Measurements from ENCODE around the gene NR5A1. TPM values are rescaled to one million over a fixed set of nuclear protein-coding genes. Genes with fewer than 3 reads are reported as not detected.

The NR5A1 gene
- total RNA-seq, 4 donors from 2014 or later: not detected

DNA sequence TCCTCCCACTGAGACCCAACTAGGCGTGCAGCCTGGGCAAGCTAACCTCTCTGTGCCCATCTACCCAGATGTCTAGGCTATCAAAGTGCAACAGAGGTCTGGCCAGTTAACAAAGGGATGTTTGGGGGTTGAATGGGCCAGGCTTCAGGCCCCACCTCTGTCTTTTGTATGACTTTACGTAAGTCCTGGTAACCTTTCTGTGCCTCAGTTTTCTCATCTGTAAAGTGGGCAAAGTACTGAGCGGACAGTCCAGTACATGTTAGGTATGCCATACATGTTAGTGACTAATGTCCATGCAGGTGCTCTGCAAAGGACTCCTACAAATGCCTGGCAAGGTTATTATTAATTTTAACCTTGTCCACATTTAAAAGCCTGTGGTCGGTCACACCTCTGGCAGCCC is 14.0 kb downstream of the NR5A1 start:
- 77% methylated on average over 4 of the region's 4 CpGs; no CpG with 5 or more reads in 1 of the 2 donors for WGBS, 2 donors (ENCODE audit: low coverage in 1 of 2)
- H3K4me1 ChIP-seq: no peaks in the 10 kb centered on the region
- no peaks in the 10 kb centered on the region for H3K36me3 ChIP-seq
- peaks cover 28% of the 10 kb centered on the region for H3K27me3 ChIP-seq
- TF ChIP-seq POLR2AphosphoS5 (IDR thresholded peaks at IDR 0.05) (no peak), POLR2A (IDR thresholded peaks at IDR 0.05) (no peak), EP300 (IDR thresholded peaks at IDR 0.05; ENCODE audit: low read depth) (no peak)
- TF ChIP-seq, protein P1, sequence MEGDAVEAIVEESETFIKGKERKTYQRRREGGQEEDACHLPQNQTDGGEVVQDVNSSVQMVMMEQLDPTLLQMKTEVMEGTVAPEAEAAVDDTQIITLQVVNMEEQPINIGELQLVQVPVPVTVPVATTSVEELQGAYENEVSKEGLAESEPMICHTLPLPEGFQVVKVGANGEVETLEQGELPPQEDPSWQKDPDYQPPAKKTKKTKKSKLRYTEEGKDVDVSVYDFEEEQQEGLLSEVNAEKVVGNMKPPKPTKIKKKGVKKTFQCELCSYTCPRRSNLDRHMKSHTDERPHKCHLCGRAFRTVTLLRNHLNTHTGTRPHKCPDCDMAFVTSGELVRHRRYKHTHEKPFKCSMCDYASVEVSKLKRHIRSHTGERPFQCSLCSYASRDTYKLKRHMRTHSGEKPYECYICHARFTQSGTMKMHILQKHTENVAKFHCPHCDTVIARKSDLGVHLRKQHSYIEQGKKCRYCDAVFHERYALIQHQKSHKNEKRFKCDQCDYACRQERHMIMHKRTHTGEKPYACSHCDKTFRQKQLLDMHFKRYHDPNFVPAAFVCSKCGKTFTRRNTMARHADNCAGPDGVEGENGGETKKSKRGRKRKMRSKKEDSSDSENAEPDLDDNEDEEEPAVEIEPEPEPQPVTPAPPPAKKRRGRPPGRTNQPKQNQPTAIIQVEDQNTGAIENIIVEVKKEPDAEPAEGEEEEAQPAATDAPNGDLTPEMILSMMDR (IDR thresholded peaks at IDR 0.05): no peak
- no peaks in the 10 kb centered on the region for H3K9me3 ChIP-seq
- intact Hi-C loops (cut with DNase I; ENCODE audit: low total_unique reads): no loop called here
- DNase-seq: no peak
- H3K4me3 ChIP-seq: no peak overlapping the region
- no peak overlapping the region for H3K27ac ChIP-seq
- in situ Hi-C loops (cut with MboI; ENCODE audit: low pct_ligation_motif_present in 1 of 4, low pct_unique_long_range_greater_than_20kb in 1 of 4, low sequenced_read_pairs in 3 of 4): no loop called here

DNA sequence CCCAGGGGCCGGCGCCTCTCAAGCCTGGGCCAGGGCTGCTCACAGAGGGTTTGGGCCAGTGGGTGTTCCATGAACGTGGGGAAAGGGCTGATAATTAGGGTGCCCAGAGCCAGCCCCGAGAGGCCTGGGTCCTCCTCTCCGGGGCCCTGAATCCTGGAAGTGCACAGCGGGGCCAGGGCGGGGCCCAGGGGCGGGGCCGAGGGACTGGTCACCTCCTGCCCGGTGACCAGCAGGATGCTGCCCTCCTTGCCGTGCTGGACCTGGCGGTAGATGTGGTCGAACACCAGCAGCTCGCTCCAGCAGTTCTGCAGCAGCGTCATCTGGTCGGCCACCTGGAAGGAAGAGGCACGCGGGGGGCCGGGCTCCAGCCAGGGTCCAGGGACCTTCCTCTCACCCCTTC is 14.4 kb downstream of the NR5A1 start:
- 72% methylated on average over 18 of the region's 19 CpGs; no CpG with 5 or more reads in 1 of the 2 donors for WGBS, 2 donors (ENCODE audit: low coverage in 1 of 2)
- no peak for TF ChIP-seq POLR2A (IDR thresholded peaks at IDR 0.05)
- TF ChIP-seq EP300 (IDR thresholded peaks at IDR 0.05; ENCODE audit: low read depth): no peak
- TF ChIP-seq, protein P1 (IDR thresholded peaks at IDR 0.05): no peak
- TF ChIP-seq POLR2AphosphoS5 (IDR thresholded peaks at IDR 0.05): no peak
- no peak for DNase-seq
- Histone ChIP-seq H3K36me3 (no peaks in the 10 kb centered on the region), H3K27ac (no peak overlapping the region), H3K9me3 (no peaks in the 10 kb centered on the region), H3K4me3 (no peak overlapping the region), H3K4me1 (no peaks in the 10 kb centered on the region), H3K27me3 (peaks cover 29% of the 10 kb centered on the region)
- intact Hi-C loops (cut with DNase I; ENCODE audit: low total_unique reads): no loop called here
- in situ Hi-C loops (cut with MboI; ENCODE audit: low pct_ligation_motif_present in 1 of 4, low pct_unique_long_range_greater_than_20kb in 1 of 4, low sequenced_read_pairs in 3 of 4): no loop called here

DNA sequence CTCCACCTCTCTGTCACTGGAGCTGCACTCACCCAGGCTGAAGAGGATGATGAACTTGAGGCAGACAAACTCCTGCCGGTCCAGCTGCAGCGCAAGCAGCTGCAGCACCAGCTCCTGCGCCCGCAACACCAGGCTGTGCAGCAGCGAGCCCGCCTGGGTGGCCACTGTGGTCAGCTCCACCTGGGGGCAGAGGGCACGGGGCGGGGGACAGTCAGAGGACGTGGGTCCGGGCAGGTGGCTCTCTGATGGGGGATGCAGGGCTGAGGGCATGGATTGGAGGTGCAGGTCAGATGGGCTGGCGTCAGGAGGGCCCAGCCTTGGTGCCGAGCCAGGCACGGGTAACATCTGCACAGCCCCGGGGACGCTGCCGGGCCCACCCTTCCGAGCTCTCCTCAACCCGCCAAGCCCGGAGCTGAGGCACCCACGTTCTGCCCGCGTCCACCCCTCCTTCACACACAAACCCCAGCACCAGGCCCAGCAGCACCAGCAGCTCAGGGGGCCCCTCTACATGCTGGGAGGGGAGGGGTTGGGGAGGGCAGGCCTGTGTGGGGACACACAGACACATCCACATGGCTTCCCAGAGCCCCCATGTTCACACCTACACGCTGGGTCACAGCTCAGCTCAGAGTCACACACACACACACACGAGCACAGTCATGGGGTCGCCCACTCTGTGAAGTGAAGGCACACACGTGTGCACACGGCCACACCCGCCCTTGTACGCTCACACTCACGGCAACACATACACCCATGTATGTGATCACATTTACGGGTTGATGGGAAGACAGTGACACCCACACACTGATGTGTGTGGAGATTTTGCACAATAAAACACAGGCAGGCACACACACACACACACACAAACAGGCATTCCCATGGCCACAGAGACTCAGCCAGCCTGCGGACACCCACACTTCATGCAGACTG is 15.9 kb downstream of the NR5A1 start:
- 80 to 81% methylated on average over 1 to 32 of the region's 32 CpGs for WGBS, 2 donors (ENCODE audit: low coverage in 1 of 2)
- TF ChIP-seq, protein P1 (IDR thresholded peaks at IDR 0.05): no peak
- no peak for TF ChIP-seq POLR2AphosphoS5 (IDR thresholded peaks at IDR 0.05)
- no peak for TF ChIP-seq EP300 (IDR thresholded peaks at IDR 0.05; ENCODE audit: low read depth)
- TF ChIP-seq POLR2A (IDR thresholded peaks at IDR 0.05): no peak
- in situ Hi-C loops (cut with MboI; ENCODE audit: low pct_ligation_motif_present in 1 of 4, low pct_unique_long_range_greater_than_20kb in 1 of 4, low sequenced_read_pairs in 3 of 4): no loop called here
- Histone ChIP-seq H3K9me3 (no peaks in the 10 kb centered on the region), H3K27ac (no peak overlapping the region), H3K4me1 (no peaks in the 10 kb centered on the region), H3K4me3 (no peak overlapping the region), H3K36me3 (no peaks in the 10 kb centered on the region), H3K27me3 (peaks cover 44% of the 10 kb centered on the region)
- no peak for DNase-seq
- intact Hi-C loops (cut with DNase I; ENCODE audit: low total_unique reads): no loop called here

DNA sequence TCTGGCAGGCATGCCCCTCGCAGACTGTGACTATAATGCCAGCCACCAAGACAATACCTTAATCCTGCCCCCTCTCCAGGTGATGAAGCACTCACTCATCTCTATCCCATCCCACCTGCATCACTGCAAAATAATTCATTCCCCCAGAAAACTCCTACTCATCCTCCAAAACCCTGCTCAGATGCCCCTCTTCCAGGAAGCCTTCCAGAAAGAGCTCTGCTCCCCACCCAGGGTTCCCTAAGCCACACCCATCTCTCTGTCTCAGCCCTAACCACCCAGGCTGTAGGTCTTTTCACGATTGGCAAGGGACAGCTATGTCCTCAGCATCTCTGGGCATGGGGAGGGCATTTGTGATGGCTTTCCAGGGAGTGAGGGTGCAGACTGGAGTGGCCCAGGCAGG is 17.2 kb downstream of the NR5A1 start:
- Histone ChIP-seq H3K27ac (no peak overlapping the region), H3K36me3 (no peaks in the 10 kb centered on the region), H3K27me3 (peaks cover 57% of the 10 kb centered on the region), H3K4me1 (no peaks in the 10 kb centered on the region), H3K9me3 (no peaks in the 10 kb centered on the region), H3K4me3 (no peak overlapping the region)
- in situ Hi-C loops (cut with MboI; ENCODE audit: low pct_ligation_motif_present in 1 of 4, low pct_unique_long_range_greater_than_20kb in 1 of 4, low sequenced_read_pairs in 3 of 4) (no loop called here), intact Hi-C loops (cut with DNase I; ENCODE audit: low total_unique reads) (no loop called here)
- TF ChIP-seq POLR2AphosphoS5 (IDR thresholded peaks at IDR 0.05) (no peak), POLR2A (IDR thresholded peaks at IDR 0.05) (no peak), EP300 (IDR thresholded peaks at IDR 0.05; ENCODE audit: low read depth) (no peak)
- TF ChIP-seq, protein P1 (IDR thresholded peaks at IDR 0.05): no peak
- WGBS, 2 donors (ENCODE audit: low coverage in 1 of 2): 80% methylated on average over 2 of the region's 2 CpGs; no CpG with 5 or more reads in 1 of the 2 donors
- DNase-seq: no peak

Data from transverse colon (tissue), 4 donors.